Transverse colon (tissue), 4 donors: ENCODE measurements around the gene FUT9. TPM values are rescaled to one million over a fixed set of nuclear protein-coding genes. Genes with fewer than 3 reads are reported as not detected.

Experiments used
- DNase-seq: peaks from one replicate; pipeline ENCODE4 v3.0.0-alpha.2; 2019
- H3K27ac ChIP-seq, 4 donors: fragments of 200-600 bp; sonication (generic); 2 replicates each; pipeline ENCODE4 v1.5.1; 2016 to 2018; ENCODE audit warnings: inconsistent platforms in 4 of 4
- H3K27me3 ChIP-seq: fragments of 200-600 bp; sonication (generic); 2 replicates; pipeline ENCODE4 v1.5.1; 2017; ENCODE audit warnings: inconsistent platforms
- H3K36me3 ChIP-seq, 4 donors: fragments of 200-600 bp; sonication (generic); 2 replicates each; pipeline ENCODE4 v1.5.1; 2017 to 2019; ENCODE audit warnings: inconsistent platforms in 4 of 4
- H3K4me1 ChIP-seq, 4 donors: fragments of 200-600 bp; sonication (generic); 2 replicates each; pipeline ENCODE4 v1.5.1; 2017 to 2020; ENCODE audit warnings: inconsistent platforms in 4 of 4
- H3K4me3 ChIP-seq, 4 donors: fragments of 200-600 bp; sonication (generic); 1 replicate in 1 of 4; 2 replicates in 3 of 4; pipeline versions ENCODE4 v1.5.1 to v1.6.1; 2017 to 2019; ENCODE audit warnings: inconsistent platforms in 4 of 4
- H3K9me3 ChIP-seq, 2 donors: fragments of 200-600 bp; sonication (generic); 2 replicates each; pipeline ENCODE4 v1.5.1; 2017 to 2019; ENCODE audit warnings: inconsistent platforms in 2 of 2
- CTCF ChIP-seq, 5 experiments: fragments of 200-600 bp in 3 of 5; fragments of 450-650 bp in 2 of 5; sonication (generic) in 3 of 5; IDR thresholded peaks; 1 replicate in 2 of 5; 2 replicates in 3 of 5; pipeline ENCODE4 v1.5.1; 2016 to 2017; ENCODE audit warnings: antibody characterized with exemption in 5 of 5, inconsistent platforms in 3 of 5, mild to moderate bottlenecking in 2 of 5, moderate library complexity in 1 of 5
- EP300 ChIP-seq: sonication (generic); formaldehyde crosslinking; IDR thresholded peaks from one replicate; pipeline ENCODE4 v1.6.1; 2017; ENCODE audit warnings: antibody characterized with exemption, low read depth
- POLR2A ChIP-seq: fragments of 450-650 bp; IDR thresholded peaks from one replicate; pipeline ENCODE4 v1.6.1; 2016; ENCODE audit warnings: antibody characterized with exemption, mild to moderate bottlenecking, moderate library complexity
- POLR2AphosphoS5 ChIP-seq, 3 donors: sonication (generic); formaldehyde crosslinking; IDR thresholded peaks; one replicate each; pipeline ENCODE4 v1.6.1; 2016; ENCODE audit warnings: antibody characterized with exemption in 3 of 3
- WGBS, 2 donors: methylation state at CpG; one replicate each; pipeline ENCODE4 v1.1.5; 2018; ENCODE audit warnings: low coverage in 1 of 2; 5-methylcytosine and 5-hydroxymethylcytosine counted together
- in situ Hi-C, 4 donors: fragments of 200-750 bp; cut with MboI; loops; one replicate each; pipeline versions ENCODE4 v1.15.0 to v1.15.1; 2017; ENCODE audit warnings: low sequenced_read_pairs in 3 of 4, low pct_ligation_motif_present in 1 of 4, low pct_unique_long_range_greater_than_20kb in 1 of 4
- intact Hi-C: fragments of 100-400 bp; cut with DNase I; formaldehyde crosslinking; loops from one replicate; pipeline ENCODE4 v1.15.1; 2023; ENCODE audit warnings: low total_unique reads
- total RNA-seq, 4 donors: library from RNA; depleted of rRNA; stranded (reverse); fragments of >200 nt; gene quantifications; one replicate each; pipeline ENCODE4 v1.1.0, GENCODE V29; 2016

The FUT9 gene
- total RNA-seq, 4 donors from 2014 or later: under 0.01 TPM; not detected in 3

- H3K36me3 ChIP-seq: no peaks in the 10 kb centered on the region
- H3K4me1 ChIP-seq: no peaks in the 10 kb centered on the region
- H3K27ac ChIP-seq: no peak overlapping the region
- in situ Hi-C loops: no loop called here
- no peak overlapping the region for H3K4me3 ChIP-seq
- WGBS, 2 donors: 50 to 62% methylated on average over 3 to 4 of the region's 4 CpGs
- intact Hi-C loops: no loop called here
- DNase-seq: no peak
- H3K27me3 ChIP-seq: no peaks in the 10 kb centered on the region
- H3K9me3 ChIP-seq: no peaks in the 10 kb centered on the region
- no peak for TF ChIP-seq POLR2A
- no peak for TF ChIP-seq EP300
- TF ChIP-seq CTCF (IDR thresholded peaks at IDR 0.05): no peak
- no peak for TF ChIP-seq POLR2AphosphoS5 (IDR thresholded peaks at IDR 0.05)
These were observed 42.3 kb downstream of the FUT9 start for GRCh38 chr6:96058082-96058481.

GRCh38 chr6:96059586-96059985, 43.8 kb downstream of the FUT9 start:
- no peak for DNase-seq
- intact Hi-C loops: no loop called here
- H3K36me3 ChIP-seq: no peaks in the 10 kb centered on the region
- no peak overlapping the region for H3K27ac ChIP-seq
- H3K9me3 ChIP-seq: no peaks in the 10 kb centered on the region
- H3K27me3 ChIP-seq: no peaks in the 10 kb centered on the region
- no peak for TF ChIP-seq POLR2AphosphoS5 (IDR thresholded peaks at IDR 0.05)
- H3K4me1 ChIP-seq: no peaks in the 10 kb centered on the region
- H3K4me3 ChIP-seq: no peak overlapping the region
- 38 to 53% methylated on average over 1 of the region's 1 CpG for WGBS, 2 donors
- in situ Hi-C loops: no loop called here

- intact Hi-C loops: no loop called here
- no peak for TF ChIP-seq CTCF (IDR thresholded peaks at IDR 0.05)
- TF ChIP-seq POLR2AphosphoS5 (IDR thresholded peaks at IDR 0.05): no peak
- no peak for TF ChIP-seq EP300
- no peak for TF ChIP-seq POLR2A
- Histone ChIP-seq H3K27me3 (no peaks in the 10 kb centered on the region), H3K4me1 (no peaks in the 10 kb centered on the region), H3K9me3 (no peaks in the 10 kb centered on the region), H3K36me3 (no peaks in the 10 kb centered on the region), H3K4me3 (no peak overlapping the region), H3K27ac (no peak overlapping the region)
- no peak for DNase-seq
- in situ Hi-C loops: no loop called here
- 63 to 84% methylated on average over 2 of the region's 2 CpGs for WGBS, 2 donors
These were observed 44.5 kb downstream of the FUT9 start for GRCh38 chr6:96060249-96060648.

- no peak overlapping the region for H3K27ac ChIP-seq
- no peak overlapping the region for H3K4me3 ChIP-seq
- 49 to 54% methylated on average over 2 of the region's 2 CpGs for WGBS, 2 donors
- H3K36me3 ChIP-seq: no peaks in the 10 kb centered on the region
- intact Hi-C loops: no loop called here
- no peak for DNase-seq
- H3K4me1 ChIP-seq: no peaks in the 10 kb centered on the region
- in situ Hi-C loops: no loop called here
- H3K27me3 ChIP-seq: no peaks in the 10 kb centered on the region
- H3K9me3 ChIP-seq: no peaks in the 10 kb centered on the region
- TF ChIP-seq CTCF (IDR thresholded peaks at IDR 0.05) (no peak), POLR2AphosphoS5 (IDR thresholded peaks at IDR 0.05) (no peak), EP300 (no peak), POLR2A (no peak)
These were observed 49.4 kb downstream of the FUT9 start for GRCh38 chr6:96065213-96065612.

- DNase-seq: no peak
- Histone ChIP-seq H3K27ac (no peak overlapping the region), H3K36me3 (no peaks in the 10 kb centered on the region), H3K4me1 (no peaks in the 10 kb centered on the region), H3K4me3 (no peak overlapping the region), H3K27me3 (no peaks in the 10 kb centered on the region), H3K9me3 (no peaks in the 10 kb centered on the region)
- WGBS, 2 donors: 89 to 90% methylated on average over 1 of the region's 1 CpG
- in situ Hi-C loops (no loop called here), intact Hi-C loops (no loop called here)
- TF ChIP-seq POLR2A: no peak
- no peak for TF ChIP-seq EP300
- no peak for TF ChIP-seq CTCF (IDR thresholded peaks at IDR 0.05)
- no peak for TF ChIP-seq POLR2AphosphoS5 (IDR thresholded peaks at IDR 0.05)
These were observed 50.6 kb downstream of the FUT9 start for GRCh38 chr6:96066376-96066775.
